ENCODE measurements around the gene CILP2.
A peak's percentile ranks its signal among the peaks of the same experiment; 100 is the strongest.

Gene CILP2

DNA sequence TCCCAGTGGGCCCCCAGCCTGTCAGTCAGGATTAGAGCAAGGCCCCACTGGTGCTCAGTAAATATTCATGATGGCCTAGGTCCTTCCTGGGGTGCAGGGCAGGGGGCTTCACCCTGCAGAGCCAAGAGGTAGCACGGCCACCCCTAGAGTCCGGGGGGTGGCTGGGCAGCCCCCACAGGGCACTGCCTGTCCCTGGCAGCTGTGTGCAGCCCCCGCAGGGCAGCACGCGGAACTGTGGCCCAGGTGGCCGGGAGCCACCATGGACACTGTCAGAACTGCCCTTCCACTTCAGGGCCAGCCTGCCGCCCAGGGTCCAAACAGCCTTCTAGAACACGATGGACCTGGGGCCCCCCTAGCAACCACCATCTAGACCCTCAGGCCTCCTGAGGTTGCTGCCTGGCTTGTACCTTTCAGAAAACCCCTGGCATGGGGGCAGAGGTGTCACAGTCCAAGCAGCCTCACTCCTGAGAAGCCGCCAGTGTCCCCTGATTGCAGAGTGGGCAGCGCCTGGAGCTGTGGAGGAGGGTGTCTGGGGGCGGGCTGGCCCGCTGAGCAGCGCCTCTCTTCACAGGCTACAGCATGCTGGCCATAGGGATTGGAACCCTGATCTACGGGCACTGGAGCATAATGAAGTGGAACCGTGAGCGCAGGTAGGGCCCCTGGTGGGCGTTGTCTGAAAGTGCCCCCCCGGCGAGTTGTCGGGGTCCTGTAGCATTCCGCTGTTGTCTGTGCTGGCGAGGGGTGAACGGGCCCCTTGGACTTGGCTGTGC is 12.3 kb upstream of the CILP2 start:
- Histone ChIP-seq H3K4me2 (peak overlapping the region; percentile 74 to 88 (median 80)), H3K27ac (peak overlapping the region in 8 of 11 experiments; percentile 54 to 67 (median 62); a peak in 16 of 22 replicates), H3K9ac (peak overlapping the region; percentile 25 to 68 (median 56); a peak in 21 of 22 replicates), H3K36me3 (peaks cover 30 to 85% (median 65%) of the 10 kb centered on the region in 11 experiments), H3K27me3 (no peaks in the 10 kb centered on the region), H3K4me3 (no peak overlapping the region; a peak in 2 of 20 replicates), H3K9me3 (replicated peaks in 1 of 11) (no peaks in the 10 kb centered on the region), H3K4me1 (peaks cover 61 to 75% (median 69%) of the 10 kb centered on the region in 10 experiments), H4K20me1 (peaks cover 34 to 91% (median 64%) of the 10 kb centered on the region in 11 experiments)
- no peak for TF ChIP-seq Cebpa-rat (IDR thresholded peaks at IDR 0.05)

DNA sequence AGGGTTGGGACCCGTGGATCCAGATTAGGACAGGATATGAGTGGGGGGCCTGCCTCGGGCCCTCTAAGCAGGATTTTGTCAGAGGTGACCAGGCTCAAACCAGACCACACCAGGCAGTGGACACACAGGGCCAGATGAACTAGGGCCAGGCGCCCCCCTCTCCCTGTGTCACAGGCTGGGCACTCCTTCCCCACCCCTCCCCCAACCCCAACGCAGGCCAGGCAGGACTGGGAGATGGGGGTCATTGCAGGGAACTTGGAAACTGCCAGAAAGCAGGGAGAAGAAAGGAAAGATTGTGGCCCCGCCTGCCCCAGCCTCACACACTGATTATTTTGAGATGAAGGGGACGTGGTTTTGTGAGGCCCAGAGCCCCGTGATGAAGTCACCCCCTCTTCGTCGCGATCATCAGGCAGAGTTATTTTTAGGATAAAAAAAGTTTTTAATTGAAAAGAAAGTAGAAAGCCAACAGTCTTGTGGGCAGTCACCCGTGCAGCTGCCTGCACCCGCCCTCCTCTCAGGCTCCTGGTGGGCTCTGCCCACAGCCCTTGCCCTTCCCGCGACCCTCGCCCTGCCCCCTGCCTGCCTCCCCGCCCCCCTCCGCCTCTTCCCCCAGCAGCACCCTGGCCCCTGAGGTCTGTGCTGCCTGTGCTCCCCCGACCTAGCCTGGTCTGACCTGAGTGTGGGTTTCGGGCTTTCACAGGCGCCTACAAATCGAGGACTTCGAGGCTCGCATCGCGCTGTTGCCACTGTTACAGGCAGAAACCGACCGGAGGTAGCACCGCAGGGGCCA is 11.3 kb upstream of the CILP2 start:
- H3K27me3 ChIP-seq = no peaks in the 10 kb centered on the region
- no peaks in the 10 kb centered on the region for H3K9me3 ChIP-seq (replicated peaks in 1 of 11)
- peak overlapping the region; percentile 25 to 69 (median 56); a peak in 20 of 22 replicates for H3K9ac ChIP-seq
- peak overlapping the region; percentile 74 to 88 (median 80) for H3K4me2 ChIP-seq
- H3K4me3 ChIP-seq = peak overlapping the region in 2 of 10 experiments; percentile 31 to 46; a peak in 4 of 20 replicates
- TF ChIP-seq Cebpa-rat (IDR thresholded peaks at IDR 0.05) = no peak
- H3K27ac ChIP-seq = peak overlapping the region in 8 of 11 experiments; percentile 54 to 67 (median 62); a peak in 17 of 22 replicates
- H3K36me3 ChIP-seq = peaks cover 24 to 75% (median 57%) of the 10 kb centered on the region in 11 experiments
- peaks cover 34 to 86% (median 56%) of the 10 kb centered on the region in 11 experiments for H4K20me1 ChIP-seq
- peaks cover 62 to 76% (median 68%) of the 10 kb centered on the region in 10 experiments for H3K4me1 ChIP-seq

DNA sequence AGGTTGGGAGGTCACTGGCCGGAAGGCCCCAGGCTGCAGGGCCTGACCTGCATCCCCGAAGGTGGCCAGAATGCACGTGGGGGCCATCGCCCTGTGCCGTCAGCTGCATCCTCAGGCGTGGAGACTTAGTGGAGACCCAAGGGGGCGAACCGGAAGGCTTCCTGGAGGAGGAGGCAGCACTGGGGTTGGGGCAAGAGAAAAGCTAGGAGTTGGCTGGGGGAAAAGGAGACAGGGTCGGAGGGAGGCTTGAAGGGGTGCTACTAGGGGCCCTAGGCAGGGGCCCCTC is 10.8 kb upstream of the CILP2 start:
- TF ChIP-seq Cebpa-rat (IDR thresholded peaks at IDR 0.05) = no peak
- Histone ChIP-seq H3K36me3 (peaks cover 23 to 71% (median 53%) of the 10 kb centered on the region in 11 experiments; a peak in 21 of 22 replicates), H3K9me3 (replicated peaks in 1 of 11) (no peaks in the 10 kb centered on the region), H3K27ac (peak overlapping the region in 8 of 11 experiments; percentile 47 to 67 (median 61); a peak in 15 of 22 replicates), H3K4me3 (no peak overlapping the region), H3K9ac (peak overlapping the region in 7 of 11 experiments; percentile 43 to 69 (median 66); a peak in 13 of 22 replicates), H3K4me1 (peaks cover 64 to 81% (median 72%) of the 10 kb centered on the region in 10 experiments), H4K20me1 (peaks cover 34 to 82% (median 51%) of the 10 kb centered on the region in 11 experiments), H3K27me3 (no peaks in the 10 kb centered on the region), H3K4me2 (peak overlapping the region in 8 of 11 experiments; percentile 76 to 88 (median 82); a peak in 16 of 22 replicates)

DNA sequence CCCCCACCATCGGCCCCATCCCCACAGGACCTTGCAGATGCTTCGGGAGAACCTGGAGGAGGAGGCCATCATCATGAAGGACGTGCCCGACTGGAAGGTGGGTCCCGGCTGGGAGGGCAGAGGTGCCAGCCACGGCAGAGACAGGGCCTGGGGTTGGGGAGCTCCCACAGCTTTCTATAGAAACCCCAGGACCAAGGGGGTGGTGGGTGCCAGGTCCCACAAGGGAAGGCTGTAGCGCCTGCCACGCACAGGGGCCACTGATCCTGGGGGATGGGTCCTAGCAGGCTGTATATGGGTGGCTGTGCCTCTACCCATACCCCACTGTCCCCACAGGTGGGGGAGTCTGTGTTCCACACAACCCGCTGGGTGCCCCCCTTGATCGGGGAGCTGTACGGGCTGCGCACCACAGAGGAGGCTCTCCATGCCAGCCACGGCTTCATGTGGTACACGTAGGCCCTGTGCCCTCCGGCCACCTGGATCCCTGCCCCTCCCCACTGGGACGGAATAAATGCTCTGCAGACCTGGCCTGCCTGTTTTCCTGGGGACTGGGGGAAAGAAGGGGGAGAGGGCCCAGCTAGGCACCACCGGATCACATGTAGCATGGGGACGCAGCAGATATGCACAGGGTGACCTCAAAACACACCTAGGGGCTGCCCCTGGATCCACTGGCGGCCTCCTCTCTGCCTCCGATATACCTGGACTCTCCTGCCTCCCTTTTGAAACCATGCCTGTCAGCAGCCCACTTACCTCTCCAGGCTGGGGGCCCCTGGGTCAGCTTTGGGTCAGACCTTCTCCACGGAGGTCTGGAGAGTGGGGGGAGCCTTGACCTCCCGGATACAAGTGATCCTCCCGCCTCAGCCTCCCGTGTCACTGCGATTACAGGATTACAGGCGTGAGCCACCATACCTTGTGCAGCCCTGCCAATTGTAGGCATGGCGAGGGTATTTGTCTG is 10.1 kb upstream of the CILP2 start:
- Histone ChIP-seq H3K9ac (peak overlapping the region in 6 of 11 experiments; percentile 48 to 69 (median 66); a peak in 8 of 22 replicates), H3K9me3 (replicated peaks in 1 of 11) (no peaks in the 10 kb centered on the region), H3K27ac (peak overlapping the region in 8 of 11 experiments; percentile 47 to 67 (median 61); a peak in 9 of 22 replicates), H4K20me1 (peaks cover 32 to 81% (median 49%) of the 10 kb centered on the region in 11 experiments), H3K4me1 (peaks cover 63 to 81% (median 73%) of the 10 kb centered on the region in 10 experiments), H3K4me2 (peak overlapping the region in 7 of 11 experiments; percentile 76 to 88 (median 82); a peak in 12 of 22 replicates), H3K36me3 (peaks cover 19 to 65% (median 47%) of the 10 kb centered on the region in 11 experiments; a peak in 21 of 22 replicates), H3K27me3 (no peaks in the 10 kb centered on the region), H3K4me3 (no peak overlapping the region)
- TF ChIP-seq Cebpa-rat (IDR thresholded peaks at IDR 0.05) = no peak

DNA sequence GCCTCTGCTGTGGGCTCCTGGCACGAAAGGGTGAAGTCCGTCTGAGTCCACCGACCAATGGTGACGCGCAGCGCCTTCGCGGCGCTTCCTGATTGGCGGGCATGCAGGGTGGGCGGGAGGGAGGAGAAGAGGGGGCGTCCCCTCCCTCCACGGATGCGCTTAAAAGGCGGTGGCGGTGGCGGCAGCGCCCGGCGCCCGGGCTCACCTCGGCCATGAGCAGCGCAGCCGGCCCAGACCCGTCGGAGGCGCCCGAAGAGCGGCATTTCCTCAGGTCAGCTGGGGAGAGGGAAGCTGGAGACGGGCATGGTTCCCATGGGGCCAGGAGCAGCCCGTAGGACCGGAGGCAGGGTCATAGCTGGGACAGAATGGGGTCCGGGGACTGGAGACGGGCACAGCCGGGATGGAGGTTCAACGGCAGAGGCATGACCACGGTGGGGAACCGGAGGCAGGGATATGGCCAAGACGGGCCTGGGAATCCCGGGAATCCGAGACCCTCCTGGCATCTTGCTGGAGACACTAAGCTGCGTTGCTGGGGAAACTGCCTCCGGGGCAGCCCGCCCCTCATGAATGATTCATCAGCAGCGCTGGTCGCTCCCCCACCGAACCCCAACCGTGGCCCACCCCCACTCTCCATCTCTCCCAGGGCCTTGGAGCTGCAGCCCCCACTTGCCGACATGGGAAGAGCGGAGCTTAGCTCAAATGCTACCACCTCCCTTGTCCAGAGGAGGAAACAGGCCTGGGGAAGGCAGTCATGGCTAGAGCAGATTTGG is 9.2 kb upstream of the CILP2 start, which contains the start of gene YJEFN3:
Gene YJEFN3 (plus strand): TSS at position 191 of the 770 bp plus-strand sequence. CDS start 22 bp downstream, at position 213.
- Histone ChIP-seq H3K9ac (peak within 1 kb of the TSS in 6 of 11 experiments; percentile 26 to 69 (median 66); a peak in 9 of 22 replicates), H3K36me3 (peaks cover 19 to 55% (median 37%) of the 10 kb centered on the region in 11 experiments; a peak in 21 of 22 replicates), H3K9me3 (replicated peaks in 1 of 11) (no peaks in the 10 kb centered on the region), H3K4me3 (no peak within 1 kb of the TSS), H3K27ac (peak within 1 kb of the TSS in 5 of 11 experiments; percentile 7 to 67 (median 62); a peak in 8 of 22 replicates), H3K4me2 (peak within 1 kb of the TSS; percentile 12 to 86 (median 76); a peak in 16 of 22 replicates), H3K4me1 (peaks cover 63 to 81% (median 73%) of the 10 kb centered on the region in 10 experiments), H4K20me1 (peaks cover 23 to 81% (median 40%) of the 10 kb centered on the region in 11 experiments), H3K27me3 (no peaks in the 10 kb centered on the region)
- no peak for TF ChIP-seq Cebpa-rat (IDR thresholded peaks at IDR 0.05)

DNA sequence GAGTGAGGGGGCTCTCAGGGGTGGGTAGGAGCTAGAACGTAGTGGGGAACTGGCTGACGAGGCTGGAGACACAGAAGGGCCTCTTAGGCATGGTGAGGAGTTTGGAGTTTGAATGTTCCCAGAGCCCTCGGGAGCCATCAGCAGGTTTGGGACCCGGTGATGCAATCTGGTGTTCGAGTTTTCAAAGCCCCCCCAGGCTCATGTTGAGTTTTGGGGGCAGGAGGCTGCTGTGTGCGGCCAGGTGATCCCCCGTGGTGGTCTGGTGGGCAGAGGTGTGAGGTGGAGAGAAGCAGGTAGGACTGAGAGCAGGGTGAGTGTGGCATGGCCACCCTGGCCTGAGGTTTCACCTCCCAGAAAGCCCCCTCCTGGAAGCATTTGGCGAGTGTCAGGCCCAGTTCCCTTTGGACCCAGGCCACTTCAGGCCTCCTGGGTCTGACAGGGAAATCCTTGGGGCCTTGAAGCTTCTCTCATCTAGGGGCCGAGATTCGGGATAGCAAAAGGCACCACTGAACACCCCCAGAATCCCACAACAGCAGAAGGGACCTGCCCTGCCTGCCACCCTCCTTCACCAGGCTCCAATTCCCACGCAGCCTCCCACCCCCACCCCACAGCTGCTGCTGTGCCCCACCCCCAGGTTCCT is 8.2 kb upstream of the CILP2 start:
- H4K20me1 ChIP-seq = peaks cover 13 to 74% (median 30%) of the 10 kb centered on the region in 11 experiments; a peak in 21 of 22 replicates
- H3K27me3 ChIP-seq = no peaks in the 10 kb centered on the region
- H3K4me2 ChIP-seq = peak overlapping the region in 7 of 11 experiments; percentile 12 to 60 (median 34); a peak in 11 of 22 replicates
- peaks cover 19 to 48% (median 33%) of the 10 kb centered on the region in 11 experiments; a peak in 20 of 22 replicates for H3K36me3 ChIP-seq
- H3K9me3 ChIP-seq (replicated peaks in 1 of 11) = no peaks in the 10 kb centered on the region
- peak overlapping the region in 3 of 11 experiments; percentile 7 to 25 (median 14); a peak in 3 of 22 replicates for H3K27ac ChIP-seq
- peaks cover 54 to 75% (median 65%) of the 10 kb centered on the region in 10 experiments for H3K4me1 ChIP-seq
- H3K4me3 ChIP-seq = no peak overlapping the region
- no peak for TF ChIP-seq Cebpa-rat (IDR thresholded peaks at IDR 0.05)
- H3K9ac ChIP-seq = peak overlapping the region in 7 of 11 experiments; percentile 7 to 57 (median 41); a peak in 8 of 22 replicates
